Adrenal gland (tissue), 12 donors: ENCODE measurements around the gene CTNND2. TPM values are rescaled to one million over a fixed set of nuclear protein-coding genes. Genes with fewer than 3 reads are reported as not detected.

Experiments
- DNase-seq, 7 donors: peaks; one replicate each; pipeline ENCODE4 v3.0.0-alpha.2; 2019 to 2020
- H3K27ac ChIP-seq, 5 donors: fragments of 200-600 bp; sonication (generic) in 4 of 5; 1 replicate in 3 of 5; 2 replicates in 2 of 5; pipeline versions ENCODE4 v1.5.1 to v1.8.0; 2016 to 2020; ENCODE audit warnings: mild to moderate bottlenecking in 1 of 5
- H3K27me3 ChIP-seq: fragments of 200-600 bp; 2 replicates; pipeline ENCODE4 v1.8.0; 2021
- H3K36me3 ChIP-seq, 2 donors: fragments of 200-600 bp; replicated peaks in 1 of 2; 1 replicate in 1 of 2; 2 replicates in 1 of 2; pipeline versions ENCODE4 v1.5.1 to v1.8.0; 2018 to 2022
- H3K4me1 ChIP-seq, 2 donors: fragments of 200-600 bp; replicated peaks in 1 of 2; 1 replicate in 1 of 2; 2 replicates in 1 of 2; pipeline versions ENCODE4 v1.5.1 to v1.8.0; 2018 to 2021
- H3K4me3 ChIP-seq, 4 donors: fragments of 200-600 bp; sonication (generic) in 3 of 4; one replicate each; pipeline ENCODE4 v1.5.1; 2016 to 2018
- H3K9me3 ChIP-seq, 3 donors: fragments of 200-600 bp; sonication (generic) in 1 of 3; replicated peaks in 1 of 3; 1 replicate in 2 of 3; 2 replicates in 1 of 3; pipeline versions ENCODE4 v1.5.1 to v1.8.0; 2016 to 2021
- POLR2A ChIP-seq, 2 donors: fragments of 450-650 bp; IDR thresholded peaks; one replicate each; pipeline ENCODE4 v1.6.1; 2017; ENCODE audit warnings: antibody characterized with exemption in 2 of 2, mild to moderate bottlenecking in 2 of 2, moderate library complexity in 1 of 2
- WGBS, 4 donors: extraction: QIAGEN DNeasy Blood & Tissue Kit in 2 of 4; methylation state at CpG; one replicate each; pipeline versions ENCODE4 v1.1.5 to v1.1.7; 2013 to 2017; 5-methylcytosine and 5-hydroxymethylcytosine counted together
- intact Hi-C, 2 donors: fragments of 100-400 bp; cut with DNase I; formaldehyde crosslinking; loops; one replicate each; pipeline versions ENCODE4 v1.14.1 to v1.15.0; 2022 to 2023
- polyA plus RNA-seq, 3 donors: library from polyadenylated mRNA; stranded (reverse); fragments of 200-250 nt in 2 of 3; fragments of 350-450 nt in 1 of 3; fragmentation: Illumina TruSeq in 1 of 3; extraction: RNeasy Lipid Tissue Mini Kit (QIAGEN cat#74804) in 1 of 3; gene quantifications; one replicate each; pipeline ENCODE4 v1.2.3, GENCODE V29; 2013 to 2014
- total RNA-seq, 9 donors: library from RNA; depleted of rRNA in 4 of 9; stranded (reverse); fragments of >200 nt in 4 of 9; fragments of 120-200 nt in 1 of 9; fragmentation: NEBNext Ultra II Directional in 1 of 9; extraction: Animal tissue kit (Norgen Biotek cat#: 25700) in 1 of 9; gene quantifications; one replicate each; pipeline versions ENCODE4 v1.1.0 to v1.2.4, GENCODE V29; 2013 to 2023
- TF ChIP-seq, protein P1 (sequence below), 6 experiments: fragments of 450-650 bp in 4 of 6; fragments of 200-600 bp in 2 of 6; sonication (generic) in 1 of 6; IDR thresholded peaks; 1 replicate in 5 of 6; 2 replicates in 1 of 6; pipeline versions ENCODE4 v1.5.1 to v1.8.0; 2016 to 2021; ENCODE audit warnings: antibody characterized with exemption in 6 of 6, mild to moderate bottlenecking in 2 of 6, moderate library complexity in 1 of 6
- donor health status: healthy with polysubstance abuse.
- donor health status: Bipolar disorder and iron deficiency.
- donor health status: DM: yes; HTN: yes; CAD: no.
- donor health status: DM: no; HTN: no; CAD: no.
- donor health status: DM: no; HTN: no; CAD: no.
- donor health status: DM: yes; HTN: yes; CAD: no.

Gene CTNND2
- total and polyA plus RNA-seq, 12 donors, result 0.34 to 4.2 (median 1.1) TPM; not detected in 1

DNA sequence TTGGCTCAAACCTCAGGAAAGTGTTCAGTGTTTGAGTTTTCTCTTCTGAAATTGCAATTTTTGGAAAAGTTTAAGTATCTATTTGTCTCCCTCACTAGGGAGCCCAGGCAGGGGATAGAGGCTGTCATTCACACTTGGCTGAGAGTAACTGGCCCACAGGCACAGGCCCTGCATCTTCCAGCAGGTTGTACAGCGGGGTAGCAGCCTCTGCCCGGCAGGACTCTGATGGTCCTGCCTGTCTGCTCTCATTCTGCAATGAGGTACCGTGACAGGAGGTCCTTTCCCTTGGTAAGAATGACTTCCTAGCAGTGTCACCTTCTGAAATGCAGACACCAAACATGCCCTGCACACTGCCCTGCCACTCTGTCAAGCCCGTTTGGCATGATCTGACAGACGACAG lies 860.4 kb downstream of the CTNND2 start:
- Histone ChIP-seq H3K9me3 (no peaks in the 10 kb centered on the region), H3K36me3 (no peaks in the 10 kb centered on the region), H3K4me1 (no peaks in the 10 kb centered on the region), H3K27me3 (no peaks in the 10 kb centered on the region), H3K4me3 (no peak overlapping the region), H3K27ac (no peak overlapping the region)
- no peak for DNase-seq
- intact Hi-C loops, result no loop called here
- WGBS, 4 donors, result 44 to 70% (median 59%) methylated on average over 2 to 5 of the region's 5 CpGs
- TF ChIP-seq, protein P1, sequence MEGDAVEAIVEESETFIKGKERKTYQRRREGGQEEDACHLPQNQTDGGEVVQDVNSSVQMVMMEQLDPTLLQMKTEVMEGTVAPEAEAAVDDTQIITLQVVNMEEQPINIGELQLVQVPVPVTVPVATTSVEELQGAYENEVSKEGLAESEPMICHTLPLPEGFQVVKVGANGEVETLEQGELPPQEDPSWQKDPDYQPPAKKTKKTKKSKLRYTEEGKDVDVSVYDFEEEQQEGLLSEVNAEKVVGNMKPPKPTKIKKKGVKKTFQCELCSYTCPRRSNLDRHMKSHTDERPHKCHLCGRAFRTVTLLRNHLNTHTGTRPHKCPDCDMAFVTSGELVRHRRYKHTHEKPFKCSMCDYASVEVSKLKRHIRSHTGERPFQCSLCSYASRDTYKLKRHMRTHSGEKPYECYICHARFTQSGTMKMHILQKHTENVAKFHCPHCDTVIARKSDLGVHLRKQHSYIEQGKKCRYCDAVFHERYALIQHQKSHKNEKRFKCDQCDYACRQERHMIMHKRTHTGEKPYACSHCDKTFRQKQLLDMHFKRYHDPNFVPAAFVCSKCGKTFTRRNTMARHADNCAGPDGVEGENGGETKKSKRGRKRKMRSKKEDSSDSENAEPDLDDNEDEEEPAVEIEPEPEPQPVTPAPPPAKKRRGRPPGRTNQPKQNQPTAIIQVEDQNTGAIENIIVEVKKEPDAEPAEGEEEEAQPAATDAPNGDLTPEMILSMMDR (IDR thresholded peaks at IDR 0.05), result no peak
- no peak for TF ChIP-seq POLR2A (IDR thresholded peaks at IDR 0.05)

DNA sequence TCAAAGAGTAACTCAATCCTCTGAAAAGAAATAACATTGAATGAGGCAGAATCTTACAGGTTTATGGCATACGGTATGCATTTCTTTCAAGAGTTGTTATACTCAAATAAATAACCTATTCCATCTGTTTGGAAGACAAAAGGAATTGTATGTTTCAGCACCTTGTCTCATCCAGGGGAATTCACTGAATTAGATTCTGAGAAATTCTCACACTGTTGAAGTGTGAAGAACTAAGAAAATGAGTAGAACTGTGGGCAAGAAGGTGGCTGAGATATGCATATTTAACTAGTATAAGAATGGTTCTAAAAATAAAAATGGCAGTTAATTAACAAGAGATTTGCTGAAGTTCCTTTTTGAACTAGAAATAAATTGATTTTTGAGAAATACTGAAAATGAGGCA lies 863.9 kb downstream of the CTNND2 start:
- WGBS, 4 donors, result 67 to 80% (median 75%) methylated on average over 1 of the region's 1 CpG
- intact Hi-C loops, result no loop called here
- Histone ChIP-seq H3K27ac (no peak overlapping the region), H3K36me3 (no peaks in the 10 kb centered on the region), H3K4me3 (no peak overlapping the region), H3K9me3 (no peaks in the 10 kb centered on the region), H3K4me1 (no peaks in the 10 kb centered on the region), H3K27me3 (no peaks in the 10 kb centered on the region)
- TF ChIP-seq POLR2A (IDR thresholded peaks at IDR 0.05), result no peak
- TF ChIP-seq, protein P1 (IDR thresholded peaks at IDR 0.05), result no peak
- no peak for DNase-seq

DNA sequence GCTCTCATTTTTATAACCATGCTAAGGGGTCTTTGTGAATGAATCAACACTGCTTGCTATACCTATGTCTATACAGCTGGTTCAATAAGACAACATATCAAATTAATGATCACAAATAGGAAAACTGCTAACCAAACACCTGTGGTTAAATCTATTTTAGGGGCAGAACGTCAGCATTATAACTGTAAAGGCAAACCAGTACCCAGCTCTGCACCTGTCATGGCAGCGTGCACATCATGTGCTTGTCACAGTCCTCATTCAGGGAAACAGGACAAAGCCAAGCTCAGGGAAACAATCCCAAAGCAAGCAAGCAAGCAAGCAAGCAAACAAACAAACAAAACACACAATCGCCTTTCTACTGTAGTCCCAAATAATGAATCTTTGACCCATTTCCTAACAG lies 865.5 kb downstream of the CTNND2 start:
- 58 to 85% (median 66%) methylated on average over 3 of the region's 3 CpGs for WGBS, 4 donors
- H3K27me3 ChIP-seq, result no peaks in the 10 kb centered on the region
- H3K27ac ChIP-seq, result no peak overlapping the region
- H3K9me3 ChIP-seq, result no peaks in the 10 kb centered on the region
- H3K36me3 ChIP-seq, result no peaks in the 10 kb centered on the region
- TF ChIP-seq, protein P1 (IDR thresholded peaks at IDR 0.05), result no peak
- no peak for TF ChIP-seq POLR2A (IDR thresholded peaks at IDR 0.05)
- DNase-seq, result no peak
- no peak overlapping the region for H3K4me3 ChIP-seq
- H3K4me1 ChIP-seq, result no peaks in the 10 kb centered on the region
- intact Hi-C loops, result no loop called here

DNA sequence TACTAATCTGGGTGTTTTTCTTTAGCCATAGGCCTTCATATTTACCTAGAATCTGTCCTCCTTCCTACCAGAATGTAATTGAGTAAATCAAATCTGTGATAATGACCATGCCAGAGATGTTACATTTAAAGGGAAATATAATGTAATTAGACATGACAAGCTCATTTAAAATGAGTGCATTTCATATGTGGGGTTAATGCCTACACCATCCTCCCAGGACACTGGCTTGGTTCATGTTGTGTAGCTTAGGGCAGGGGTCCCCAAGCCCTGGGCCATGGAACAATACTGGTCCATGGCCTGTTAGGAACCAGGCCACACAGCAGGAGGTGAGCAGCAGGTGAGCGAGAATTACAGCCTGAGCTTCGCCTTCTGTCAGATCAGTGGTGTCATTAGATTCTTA lies 866.3 kb downstream of the CTNND2 start:
- H3K9me3 ChIP-seq, result no peaks in the 10 kb centered on the region
- H3K27me3 ChIP-seq, result no peaks in the 10 kb centered on the region
- H3K4me3 ChIP-seq, result no peak overlapping the region
- H3K36me3 ChIP-seq, result no peaks in the 10 kb centered on the region
- 56 to 88% (median 77%) methylated on average over 2 of the region's 2 CpGs for WGBS, 4 donors
- no peak for DNase-seq
- intact Hi-C loops, result no loop called here
- H3K4me1 ChIP-seq, result no peaks in the 10 kb centered on the region
- H3K27ac ChIP-seq, result no peak overlapping the region
- TF ChIP-seq, protein P1 (IDR thresholded peaks at IDR 0.05), result no peak
- TF ChIP-seq POLR2A (IDR thresholded peaks at IDR 0.05), result no peak
